ENCODE measurements around the gene DOCK2. TPM values are rescaled to one million over a fixed set of nuclear protein-coding genes. Genes with fewer than 3 reads are reported as not detected.

DOCK2 gene
- total and polyA plus RNA-seq, 4 experiments from 2014 or later: 45.8 to 223 (median 162) TPM

DNA sequence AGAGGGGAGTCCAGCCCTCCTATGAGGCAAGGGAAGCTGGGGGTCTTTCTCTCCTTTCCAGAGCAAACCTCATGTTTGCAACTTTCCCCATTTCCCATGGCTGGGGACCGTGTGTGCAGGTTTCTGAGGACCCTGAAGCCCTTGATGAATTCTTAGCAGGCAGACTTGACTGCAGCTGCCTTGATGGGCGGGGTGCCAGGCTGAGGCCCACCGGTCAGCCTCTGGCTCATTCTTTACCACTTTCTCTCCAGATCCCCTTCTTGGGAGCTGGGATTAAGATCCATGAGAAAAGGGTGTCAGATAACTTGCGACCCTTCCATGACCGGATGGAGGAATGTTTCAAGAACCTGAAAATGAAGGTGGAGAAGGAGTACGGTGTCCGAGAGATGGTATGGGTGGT lies 438.6 kb downstream of the DOCK2 start:
- no peaks in the 10 kb centered on the region for H3K4me1 ChIP-seq (ENCODE audit: insufficient read depth, low read length)
- CTCF ChIA-PET (ENCODE audit: partially characterized antibody): no interaction called here
- Mint-ChIP-seq H3K4me1 (no peaks in the 10 kb centered on the region), H3K4me3 (no peak overlapping the region), H3K36me3 (peaks cover 77 to 88% of the 10 kb centered on the region in 2 donors), H3K9me3 (no peaks in the 10 kb centered on the region), H3K27me3 (no peaks in the 10 kb centered on the region), H3K27ac (no peak overlapping the region)
- H3K4me3 ChIP-seq (ENCODE audit: low read length in 2 of 2): no peak overlapping the region
- no peak for DNase-seq
- POLR2A ChIA-PET (ENCODE audit: partially characterized antibody): no interaction called here
- H3K9me3 ChIP-seq (ENCODE audit: control insufficient read depth in 1 of 2, low read length in 2 of 2): no peaks in the 10 kb centered on the region
- intact Hi-C loops (cut with micrococcal nuclease): no loop called here
- peaks cover 62% of the 10 kb centered on the region for H3K36me3 ChIP-seq (ENCODE audit: insufficient read depth, low read length)
- H3K27me3 ChIP-seq (ENCODE audit: insufficient read depth, low read length): no peaks in the 10 kb centered on the region
- no peak overlapping the region for H3K27ac ChIP-seq (ENCODE audit: low read depth, low read length)

DNA sequence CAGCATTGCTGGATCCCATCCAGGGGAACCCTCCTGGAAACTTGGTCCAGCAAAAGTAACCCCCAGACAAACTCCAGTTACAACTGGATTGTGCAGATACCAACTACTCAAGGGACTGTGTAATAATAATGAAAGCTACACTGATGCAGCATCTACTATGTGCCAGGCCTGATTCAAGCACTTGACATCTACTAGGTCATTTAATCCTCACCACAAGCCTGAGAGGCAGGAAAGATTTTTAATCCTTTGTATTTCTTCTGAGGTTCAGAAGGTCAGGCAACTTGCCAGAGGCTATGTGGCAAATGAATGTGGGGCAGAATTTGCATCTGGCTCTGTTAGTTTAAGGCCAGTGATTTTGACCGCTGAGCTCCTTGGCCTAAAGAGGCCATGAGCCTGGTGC lies 439.1 kb downstream of the DOCK2 start:
- ChIA-PET CTCF (ENCODE audit: partially characterized antibody) (no interaction called here), POLR2A (ENCODE audit: partially characterized antibody) (no interaction called here)
- Histone ChIP-seq H3K9me3 (ENCODE audit: control insufficient read depth in 1 of 2, low read length in 2 of 2) (no peaks in the 10 kb centered on the region), H3K4me1 (ENCODE audit: insufficient read depth, low read length) (no peaks in the 10 kb centered on the region), H3K4me3 (ENCODE audit: low read length in 2 of 2) (no peak overlapping the region), H3K27ac (ENCODE audit: low read depth, low read length) (no peak overlapping the region), H3K36me3 (ENCODE audit: insufficient read depth, low read length) (peaks cover 63% of the 10 kb centered on the region), H3K27me3 (ENCODE audit: insufficient read depth, low read length) (no peaks in the 10 kb centered on the region)
- peaks cover 77 to 88% of the 10 kb centered on the region in 2 donors for H3K36me3 Mint-ChIP-seq
- DNase-seq: no peak
- H3K9me3 Mint-ChIP-seq: no peaks in the 10 kb centered on the region
- intact Hi-C loops (cut with micrococcal nuclease): no loop called here
- H3K4me3 Mint-ChIP-seq: no peak overlapping the region
- H3K27me3 Mint-ChIP-seq: no peaks in the 10 kb centered on the region
- no peaks in the 10 kb centered on the region for H3K4me1 Mint-ChIP-seq
- peak overlapping the region in 1 of 7 donors; percentile 27 for H3K27ac Mint-ChIP-seq

- CTCF ChIA-PET (ENCODE audit: partially characterized antibody): no interaction called here
- H3K36me3 ChIP-seq (ENCODE audit: insufficient read depth, low read length): peaks cover 68% of the 10 kb centered on the region
- Mint-ChIP-seq H3K27ac (no peak overlapping the region), H3K36me3 (peaks cover 78 to 88% of the 10 kb centered on the region in 2 donors), H3K27me3 (no peaks in the 10 kb centered on the region), H3K4me3 (no peak overlapping the region), H3K9me3 (no peaks in the 10 kb centered on the region), H3K4me1 (no peaks in the 10 kb centered on the region)
- H3K4me3 ChIP-seq (ENCODE audit: low read length in 2 of 2): no peak overlapping the region
- POLR2A ChIA-PET (ENCODE audit: partially characterized antibody): no interaction called here
- no peaks in the 10 kb centered on the region for H3K9me3 ChIP-seq (ENCODE audit: control insufficient read depth in 1 of 2, low read length in 2 of 2)
- H3K4me1 ChIP-seq (ENCODE audit: insufficient read depth, low read length): no peaks in the 10 kb centered on the region
- intact Hi-C loops (cut with micrococcal nuclease): no loop called here
- DNase-seq: no peak
- no peaks in the 10 kb centered on the region for H3K27me3 ChIP-seq (ENCODE audit: insufficient read depth, low read length)
- H3K27ac ChIP-seq (ENCODE audit: low read depth, low read length): no peak overlapping the region
Observed at GRCh38 chr5:170076739-170077138, 439.7 kb downstream of the DOCK2 start.

GRCh38 chr5:170077526-170077925 lies 440.5 kb downstream of the DOCK2 start:
- H3K36me3 Mint-ChIP-seq: peaks cover 85 to 93% of the 10 kb centered on the region in 2 donors
- POLR2A ChIA-PET (ENCODE audit: partially characterized antibody): no interaction called here
- H3K27me3 Mint-ChIP-seq: no peaks in the 10 kb centered on the region
- H3K9me3 Mint-ChIP-seq: no peaks in the 10 kb centered on the region
- Histone ChIP-seq H3K27ac (ENCODE audit: low read depth, low read length) (no peak overlapping the region), H3K4me3 (ENCODE audit: low read length in 2 of 2) (no peak overlapping the region), H3K27me3 (ENCODE audit: insufficient read depth, low read length) (no peaks in the 10 kb centered on the region), H3K4me1 (ENCODE audit: insufficient read depth, low read length) (no peaks in the 10 kb centered on the region), H3K9me3 (ENCODE audit: control insufficient read depth in 1 of 2, low read length in 2 of 2) (no peaks in the 10 kb centered on the region), H3K36me3 (ENCODE audit: insufficient read depth, low read length) (peaks cover 76% of the 10 kb centered on the region)
- intact Hi-C loops (cut with micrococcal nuclease): no loop called here
- DNase-seq: no peak
- H3K4me1 Mint-ChIP-seq: no peaks in the 10 kb centered on the region
- no peak overlapping the region for H3K4me3 Mint-ChIP-seq
- no peak overlapping the region for H3K27ac Mint-ChIP-seq
- CTCF ChIA-PET (ENCODE audit: partially characterized antibody): no interaction called here

DNA sequence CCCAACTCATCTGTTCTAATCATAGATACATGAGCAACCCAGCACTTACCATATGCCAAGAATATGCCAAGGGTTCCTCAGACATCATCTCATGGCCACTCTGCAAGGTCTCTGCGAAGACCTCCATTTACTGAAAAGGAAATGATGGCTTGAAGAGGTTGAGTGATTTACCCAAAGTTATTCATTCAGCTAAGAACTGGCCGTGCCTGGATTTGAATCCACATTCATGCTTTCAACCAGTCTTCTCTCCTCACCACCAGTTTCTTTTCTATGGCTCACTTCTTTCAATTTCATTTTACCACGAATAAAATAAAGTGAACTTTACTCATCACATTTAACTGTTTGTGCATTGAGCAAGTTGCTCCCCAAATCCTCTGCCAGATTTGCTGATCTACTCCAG lies 441.4 kb downstream of the DOCK2 start:
- intact Hi-C loops (cut with micrococcal nuclease): no loop called here
- H3K27ac Mint-ChIP-seq: no peak overlapping the region

DNA sequence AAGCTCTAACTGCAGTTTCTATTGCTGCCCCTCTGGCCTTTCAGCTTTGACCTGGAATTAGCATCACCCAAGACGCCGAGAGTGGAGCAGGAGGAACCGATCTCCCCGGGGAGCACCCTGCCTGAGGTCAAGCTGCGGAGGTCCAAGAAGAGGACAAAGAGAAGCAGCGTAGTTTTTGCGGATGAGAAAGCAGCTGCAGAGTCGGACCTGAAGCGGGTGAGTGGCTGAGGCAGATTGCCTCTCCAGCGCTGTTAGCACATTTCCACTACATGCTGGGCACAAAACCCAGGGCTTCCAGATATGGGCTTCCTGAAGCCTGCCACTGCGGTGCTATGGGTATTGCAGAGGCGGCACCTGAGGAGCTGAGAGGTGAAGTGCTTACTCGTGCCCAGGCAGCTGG lies 441.9 kb downstream of the DOCK2 start:
- Histone ChIP-seq H3K27ac (ENCODE audit: low read depth, low read length) (no peak overlapping the region), H3K36me3 (ENCODE audit: insufficient read depth, low read length) (peaks cover 88% of the 10 kb centered on the region), H3K4me3 (ENCODE audit: low read length in 2 of 2) (no peak overlapping the region), H3K4me1 (ENCODE audit: insufficient read depth, low read length) (no peaks in the 10 kb centered on the region), H3K9me3 (ENCODE audit: control insufficient read depth in 1 of 2, low read length in 2 of 2) (no peaks in the 10 kb centered on the region), H3K27me3 (ENCODE audit: insufficient read depth, low read length) (no peaks in the 10 kb centered on the region)
- no peak for DNase-seq
- no peak overlapping the region for H3K27ac Mint-ChIP-seq
- H3K4me1 Mint-ChIP-seq: no peaks in the 10 kb centered on the region
- ChIA-PET POLR2A (ENCODE audit: partially characterized antibody) (no interaction called here), CTCF (ENCODE audit: partially characterized antibody) (no interaction called here)
- no peaks in the 10 kb centered on the region for H3K27me3 Mint-ChIP-seq
- H3K36me3 Mint-ChIP-seq: peaks cover 94 to 97% of the 10 kb centered on the region in 2 donors
- no peaks in the 10 kb centered on the region for H3K9me3 Mint-ChIP-seq
- no peak overlapping the region for H3K4me3 Mint-ChIP-seq
- intact Hi-C loops (cut with micrococcal nuclease): no loop called here

More for the DNA sequence above, 441.4 kb downstream of the DOCK2 start:
- Histone ChIP-seq H3K27me3 (ENCODE audit: insufficient read depth, low read length) (no peaks in the 10 kb centered on the region), H3K4me1 (ENCODE audit: insufficient read depth, low read length) (no peaks in the 10 kb centered on the region), H3K9me3 (ENCODE audit: control insufficient read depth in 1 of 2, low read length in 2 of 2) (no peaks in the 10 kb centered on the region), H3K36me3 (ENCODE audit: insufficient read depth, low read length) (peaks cover 83% of the 10 kb centered on the region), H3K27ac (ENCODE audit: low read depth, low read length) (no peak overlapping the region), H3K4me3 (ENCODE audit: low read length in 2 of 2) (no peak overlapping the region)
- no peak overlapping the region for H3K4me3 Mint-ChIP-seq
- POLR2A ChIA-PET (ENCODE audit: partially characterized antibody): no interaction called here
- no peak for DNase-seq
- H3K36me3 Mint-ChIP-seq: peaks cover 93 to 95% of the 10 kb centered on the region in 2 donors
- CTCF ChIA-PET (ENCODE audit: partially characterized antibody): no interaction called here
- H3K4me1 Mint-ChIP-seq: no peaks in the 10 kb centered on the region
- H3K27me3 Mint-ChIP-seq: no peaks in the 10 kb centered on the region
- H3K9me3 Mint-ChIP-seq: no peaks in the 10 kb centered on the region

DNA sequence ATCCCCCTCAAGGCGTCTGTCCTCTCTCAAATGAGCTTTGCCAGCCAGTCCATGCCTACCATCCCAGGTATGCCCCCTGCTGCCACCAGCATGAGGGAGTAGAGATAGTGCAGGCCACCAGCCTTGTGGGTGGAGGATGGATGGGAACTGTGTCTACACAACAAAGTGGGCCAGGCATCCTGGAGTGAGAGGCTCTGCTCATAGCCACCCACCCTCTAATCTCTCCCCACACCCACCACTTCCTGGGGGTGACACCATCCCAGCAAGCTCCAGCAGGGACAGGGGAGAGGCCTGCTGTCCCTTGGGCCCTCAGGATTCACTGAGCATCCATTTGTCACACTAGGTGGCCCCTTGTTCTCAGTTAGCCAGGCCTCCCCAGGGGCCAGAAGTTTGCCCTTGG lies 443.1 kb downstream of the DOCK2 start:
- no peaks in the 10 kb centered on the region for H3K9me3 ChIP-seq (ENCODE audit: control insufficient read depth in 1 of 2, low read length in 2 of 2)
- no peak overlapping the region for H3K27ac ChIP-seq (ENCODE audit: low read depth, low read length)
- Mint-ChIP-seq H3K27ac (no peak overlapping the region), H3K27me3 (no peaks in the 10 kb centered on the region), H3K4me1 (no peaks in the 10 kb centered on the region), H3K36me3 (peaks cover 96 to 97% of the 10 kb centered on the region in 2 donors), H3K9me3 (no peaks in the 10 kb centered on the region), H3K4me3 (no peak overlapping the region)
- H3K36me3 ChIP-seq (ENCODE audit: insufficient read depth, low read length): peaks cover 87% of the 10 kb centered on the region
- ChIA-PET CTCF (ENCODE audit: partially characterized antibody) (no interaction called here), POLR2A (ENCODE audit: partially characterized antibody) (no interaction called here)
- no peak overlapping the region for H3K4me3 ChIP-seq (ENCODE audit: low read length in 2 of 2)
- no peaks in the 10 kb centered on the region for H3K4me1 ChIP-seq (ENCODE audit: insufficient read depth, low read length)
- intact Hi-C loops (cut with micrococcal nuclease): no loop called here
- H3K27me3 ChIP-seq (ENCODE audit: insufficient read depth, low read length): no peaks in the 10 kb centered on the region
- DNase-seq: no peak

- H3K36me3 ChIP-seq (ENCODE audit: insufficient read depth, low read length): peaks cover 84% of the 10 kb centered on the region
- H3K27ac Mint-ChIP-seq: no peak overlapping the region
- DNase-seq: no peak
- ChIA-PET CTCF (ENCODE audit: partially characterized antibody) (no interaction called here), POLR2A (ENCODE audit: partially characterized antibody) (no interaction called here)
- H3K4me3 ChIP-seq (ENCODE audit: low read length in 2 of 2): no peak overlapping the region
- no peak overlapping the region for H3K27ac ChIP-seq (ENCODE audit: low read depth, low read length)
- no peaks in the 10 kb centered on the region for H3K9me3 Mint-ChIP-seq
- peaks cover 96 to 98% of the 10 kb centered on the region in 2 donors for H3K36me3 Mint-ChIP-seq
- H3K9me3 ChIP-seq (ENCODE audit: control insufficient read depth in 1 of 2, low read length in 2 of 2): no peaks in the 10 kb centered on the region
- H3K4me3 Mint-ChIP-seq: no peak overlapping the region
- no peaks in the 10 kb centered on the region for H3K27me3 Mint-ChIP-seq
- no peaks in the 10 kb centered on the region for H3K4me1 ChIP-seq (ENCODE audit: insufficient read depth, low read length)
- intact Hi-C loops (cut with micrococcal nuclease): no loop called here
- no peaks in the 10 kb centered on the region for H3K27me3 ChIP-seq (ENCODE audit: insufficient read depth, low read length)
- peaks cover 0 to 2% (median 0%) of the 10 kb centered on the region in 4 donors for H3K4me1 Mint-ChIP-seq
Observed at GRCh38 chr5:170080786-170081445, 443.8 kb downstream of the DOCK2 start.

Measured in CD4-positive, alpha-beta memory T cell (primary cell).